Upper lobe of right lung (tissue), 1 donor: ENCODE measurements around the gene GALNT14. TPM values are rescaled to one million over a fixed set of nuclear protein-coding genes. Genes with fewer than 3 reads are reported as not detected.

Experiments
- ATAC-seq: fragments of 200-7000 bp; cut with Tn5 transposase; one replicate; pipeline ENCODE4 v1.9.1; 2020; ENCODE audit warnings: mild to moderate bottlenecking, moderate library complexity
- DNase-seq: peaks from one replicate; pipeline ENCODE4 v3.0.0-alpha.2; 2020
- H3K27ac ChIP-seq: fragments of 200-600 bp; one replicate; pipeline ENCODE4 v1.8.0; 2022
- H3K27me3 ChIP-seq: fragments of 200-600 bp; one replicate; pipeline ENCODE4 v1.8.0; 2022; ENCODE audit warnings: mild to moderate bottlenecking
- H3K36me3 ChIP-seq: fragments of 200-600 bp; one replicate; pipeline ENCODE4 v1.8.0; 2022
- H3K4me1 ChIP-seq: fragments of 200-600 bp; one replicate; pipeline ENCODE4 v1.8.0; 2022
- H3K4me3 ChIP-seq: fragments of 200-600 bp; one replicate; pipeline ENCODE4 v1.8.0; 2022; ENCODE audit warnings: mild to moderate bottlenecking
- H3K9me3 ChIP-seq: fragments of 200-600 bp; one replicate; pipeline ENCODE4 v1.8.0; 2022
- intact Hi-C: fragments of 100-400 bp; cut with DNase I; formaldehyde crosslinking; loops from one replicate; pipeline ENCODE4 v1.11.0; 2022
- total RNA-seq: library from RNA; stranded (reverse); fragmentation: NEBNext Ultra II Directional; extraction: Animal tissue kit (Norgen Biotek cat#: 25700); gene quantifications from one replicate; pipeline ENCODE4 v1.2.1, GENCODE V29; 2021
- TF ChIP-seq, protein P1 (sequence below): fragments of 200-600 bp; IDR thresholded peaks from one replicate; pipeline ENCODE4 v1.8.0; 2022; ENCODE audit warnings: antibody characterized with exemption
- donor health status: DM: no; HTN: yes; CAD: no; lungs with severe emphysema.

Gene GALNT14
- total RNA-seq, 1 donor from 2014 or later, result 0.81 TPM

DNA sequence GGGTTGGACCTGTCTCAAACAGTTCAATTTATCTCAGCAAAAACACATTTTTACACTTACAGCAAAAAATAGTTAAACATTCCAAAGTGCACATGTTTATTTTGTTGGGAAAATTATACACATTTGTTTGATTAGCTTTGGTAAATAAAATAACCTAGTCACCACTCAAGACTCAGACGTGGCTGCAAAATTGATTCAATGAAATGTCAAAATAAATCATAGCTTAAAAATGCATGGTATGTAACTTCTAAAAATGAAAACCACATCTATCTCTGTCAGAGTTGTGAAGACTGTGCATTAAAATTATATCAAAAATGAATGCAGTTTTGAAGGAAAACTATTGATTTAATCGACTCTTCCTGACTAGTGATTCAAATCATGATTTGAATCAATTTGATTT, 56.7 kb downstream of the GALNT14 start:
- Histone ChIP-seq H3K9me3 (no peaks in the 10 kb centered on the region), H3K27ac (no peak overlapping the region), H3K4me1 (no peaks in the 10 kb centered on the region), H3K27me3 (no peaks in the 10 kb centered on the region), H3K36me3 (no peaks in the 10 kb centered on the region), H3K4me3 (no peak overlapping the region)
- no peak for ATAC-seq
- DNase-seq, result no peak
- intact Hi-C loops, result no loop called here
- TF ChIP-seq, protein P1, sequence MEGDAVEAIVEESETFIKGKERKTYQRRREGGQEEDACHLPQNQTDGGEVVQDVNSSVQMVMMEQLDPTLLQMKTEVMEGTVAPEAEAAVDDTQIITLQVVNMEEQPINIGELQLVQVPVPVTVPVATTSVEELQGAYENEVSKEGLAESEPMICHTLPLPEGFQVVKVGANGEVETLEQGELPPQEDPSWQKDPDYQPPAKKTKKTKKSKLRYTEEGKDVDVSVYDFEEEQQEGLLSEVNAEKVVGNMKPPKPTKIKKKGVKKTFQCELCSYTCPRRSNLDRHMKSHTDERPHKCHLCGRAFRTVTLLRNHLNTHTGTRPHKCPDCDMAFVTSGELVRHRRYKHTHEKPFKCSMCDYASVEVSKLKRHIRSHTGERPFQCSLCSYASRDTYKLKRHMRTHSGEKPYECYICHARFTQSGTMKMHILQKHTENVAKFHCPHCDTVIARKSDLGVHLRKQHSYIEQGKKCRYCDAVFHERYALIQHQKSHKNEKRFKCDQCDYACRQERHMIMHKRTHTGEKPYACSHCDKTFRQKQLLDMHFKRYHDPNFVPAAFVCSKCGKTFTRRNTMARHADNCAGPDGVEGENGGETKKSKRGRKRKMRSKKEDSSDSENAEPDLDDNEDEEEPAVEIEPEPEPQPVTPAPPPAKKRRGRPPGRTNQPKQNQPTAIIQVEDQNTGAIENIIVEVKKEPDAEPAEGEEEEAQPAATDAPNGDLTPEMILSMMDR, result no peak

DNA sequence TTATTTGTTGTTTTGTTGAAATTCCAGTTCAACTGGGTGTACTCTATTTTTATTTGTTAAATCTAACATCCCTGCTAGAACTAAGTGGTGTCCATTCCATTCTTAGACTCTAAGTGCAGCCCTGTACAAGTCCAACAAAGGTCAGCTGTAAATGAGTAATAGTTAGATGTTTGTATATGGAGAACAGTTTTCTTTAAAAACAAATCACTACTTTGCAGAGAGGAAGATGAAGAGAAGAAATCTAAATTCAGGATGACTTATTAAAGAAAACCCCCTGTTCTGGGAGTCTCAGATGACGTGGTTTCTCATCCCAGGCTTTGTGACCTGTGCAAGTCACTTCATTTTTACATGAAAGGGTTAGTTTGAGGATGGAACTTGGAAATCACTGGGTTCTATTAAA, 57.9 kb downstream of the GALNT14 start:
- H3K27ac ChIP-seq, result no peak overlapping the region
- TF ChIP-seq, protein P1, result no peak

DNA sequence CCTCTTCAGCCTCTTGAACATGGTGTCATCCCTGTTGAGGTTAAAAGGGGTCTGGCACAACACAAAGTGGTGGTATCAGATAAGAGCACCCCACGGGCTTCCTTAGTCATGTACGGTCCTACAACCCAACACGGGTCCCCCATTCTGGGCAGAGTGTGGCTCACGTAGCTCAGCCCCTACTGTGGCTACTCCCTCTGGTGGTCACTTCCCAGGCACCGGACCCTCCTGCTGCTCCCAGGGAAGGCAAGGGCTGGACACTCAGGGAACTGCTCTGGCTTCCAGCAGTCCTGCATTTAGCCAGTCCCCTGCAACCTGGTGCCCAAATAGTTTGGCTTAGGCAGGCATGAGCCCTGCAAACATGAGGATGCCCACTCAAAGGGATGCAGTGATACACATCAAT, 58.6 kb downstream of the GALNT14 start:
- Histone ChIP-seq H3K27ac (no peak overlapping the region), H3K4me1 (no peaks in the 10 kb centered on the region), H3K27me3 (no peaks in the 10 kb centered on the region), H3K36me3 (no peaks in the 10 kb centered on the region), H3K4me3 (no peak overlapping the region), H3K9me3 (no peaks in the 10 kb centered on the region)
- ATAC-seq, result no peak
- intact Hi-C loops, result no loop called here
- TF ChIP-seq, protein P1, result no peak
- no peak for DNase-seq

More for the DNA sequence above, 57.9 kb downstream of the GALNT14 start:
- ATAC-seq (no peak), DNase-seq (no peak)
- Histone ChIP-seq H3K4me1 (no peaks in the 10 kb centered on the region), H3K9me3 (no peaks in the 10 kb centered on the region), H3K4me3 (no peak overlapping the region), H3K36me3 (no peaks in the 10 kb centered on the region), H3K27me3 (no peaks in the 10 kb centered on the region)
- intact Hi-C loops, result no loop called here

DNA sequence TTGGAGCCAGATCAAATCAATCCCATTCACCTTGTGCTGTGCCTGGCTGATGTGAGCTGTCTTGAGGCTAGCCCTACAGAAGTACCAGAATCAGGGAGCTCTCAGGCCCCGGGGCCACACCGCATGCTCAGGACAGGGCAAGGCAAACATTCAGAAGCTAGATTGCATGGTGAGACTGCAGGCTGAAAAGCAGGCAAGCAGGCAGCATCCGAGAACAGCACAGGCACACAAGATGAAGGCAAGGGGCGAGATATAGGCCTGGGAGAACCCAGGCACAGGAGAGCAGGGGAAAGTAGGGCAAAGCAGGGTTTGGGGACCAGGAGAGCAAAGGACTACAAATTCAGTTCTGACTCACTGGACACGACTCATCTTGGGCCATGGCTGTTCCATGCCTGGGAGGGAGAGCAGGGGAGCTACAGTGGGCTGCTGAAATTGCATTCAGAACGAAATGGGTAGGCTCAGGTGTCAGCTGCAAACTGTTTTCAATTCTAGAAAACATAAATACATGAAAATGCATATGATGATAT, 59.6 kb downstream of the GALNT14 start:
- DNase-seq (no peak), ATAC-seq (no peak)
- intact Hi-C loops, result no loop called here
- H3K27ac ChIP-seq, result no peak overlapping the region
- H3K36me3 ChIP-seq, result no peaks in the 10 kb centered on the region
- TF ChIP-seq, protein P1, result no peak
- H3K9me3 ChIP-seq, result no peaks in the 10 kb centered on the region
- H3K4me3 ChIP-seq, result no peak overlapping the region
- H3K27me3 ChIP-seq, result no peaks in the 10 kb centered on the region
- no peaks in the 10 kb centered on the region for H3K4me1 ChIP-seq

DNA sequence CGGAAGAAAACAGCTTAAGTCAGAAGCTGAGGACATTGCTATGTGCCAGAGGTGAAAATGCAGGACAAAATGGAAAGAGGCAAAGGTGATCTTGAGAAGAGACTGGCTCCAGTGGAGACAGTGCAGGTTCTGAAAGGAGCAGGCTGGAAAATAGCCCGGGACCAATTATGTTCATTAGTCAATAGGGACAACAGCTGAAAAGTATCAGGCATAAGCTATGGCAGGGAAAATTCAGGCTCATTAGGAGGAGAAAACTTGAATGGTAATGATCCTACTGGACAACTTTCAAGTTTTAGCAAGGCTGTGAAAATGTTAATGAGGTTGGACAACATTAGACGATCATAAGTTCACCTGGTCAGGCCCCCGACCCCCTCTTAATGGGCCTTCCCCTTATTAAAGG, 60.2 kb downstream of the GALNT14 start:
- Histone ChIP-seq H3K9me3 (no peaks in the 10 kb centered on the region), H3K4me3 (no peak overlapping the region), H3K27ac (no peak overlapping the region), H3K4me1 (no peaks in the 10 kb centered on the region), H3K36me3 (no peaks in the 10 kb centered on the region), H3K27me3 (no peaks in the 10 kb centered on the region)
- TF ChIP-seq, protein P1, result no peak
- intact Hi-C loops, result no loop called here
- DNase-seq, result no peak
- ATAC-seq, result no peak

DNA sequence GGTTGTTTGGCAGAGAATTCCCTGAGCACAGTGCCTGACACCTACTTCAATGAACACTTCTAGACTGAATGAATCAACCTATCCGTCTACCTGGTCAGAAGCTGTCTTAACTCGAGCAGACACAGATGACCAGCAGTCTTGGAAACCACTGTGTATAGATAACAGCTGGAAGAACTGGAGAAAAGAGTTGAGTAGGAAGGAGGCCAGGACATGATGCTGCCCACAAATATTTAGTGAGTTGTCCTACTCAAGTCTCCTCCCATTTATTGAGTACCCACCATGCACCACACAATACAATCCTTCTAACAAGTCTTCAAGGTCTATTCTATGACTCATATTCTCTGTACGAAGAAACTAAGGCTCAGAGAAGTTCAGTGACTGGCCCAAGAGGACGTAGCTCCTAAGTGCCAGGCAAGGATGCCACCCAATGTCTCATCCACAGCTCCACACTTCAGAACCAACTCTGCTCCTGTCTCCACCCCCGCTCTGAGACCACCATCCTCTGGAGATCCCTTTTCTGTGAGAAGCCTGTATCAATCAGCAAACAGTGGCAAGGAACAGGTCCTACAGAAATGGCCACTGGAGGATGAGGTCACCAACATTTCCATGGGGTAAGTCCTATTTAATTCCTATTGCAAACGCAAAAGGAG, 62.2 kb downstream of the GALNT14 start:
- Histone ChIP-seq H3K9me3 (no peaks in the 10 kb centered on the region), H3K27ac (no peak overlapping the region), H3K27me3 (no peaks in the 10 kb centered on the region), H3K36me3 (no peaks in the 10 kb centered on the region), H3K4me3 (no peak overlapping the region), H3K4me1 (no peaks in the 10 kb centered on the region)
- DNase-seq, result no peak
- intact Hi-C loops, result no loop called here
- no peak for ATAC-seq
- TF ChIP-seq, protein P1, result no peak
